ENCODE data around the gene ZNF296.

Gene ZNF296

GRCh38 chr19:45100201-45100600 is 23.9 kb upstream of the ZNF296 start:
- peak overlapping the region; percentile 93 for H3K27ac ChIP-seq
- POLR2A ChIA-PET (ENCODE audit: low non-redundant PET), result no interaction called here
- no peak for DNase-seq (ENCODE audit: low spot score)
- TF ChIP-seq CTCF (conservative IDR thresholded peaks at IDR 0.05; ENCODE audit: low read depth), result no peak
- CTCF ChIA-PET, result no interaction called here

GRCh38 chr19:45099467-45100191 is 23.4 kb upstream of the ZNF296 start:
- H3K27ac ChIP-seq, result peak overlapping the region; percentile 93
- ChIA-PET CTCF (interaction anchor here (0.5 kb wide), 1 partner anchor 40 kb away, joined by 3 read pairs; no protein-coding TSS in a partner anchor), POLR2A (ENCODE audit: low non-redundant PET) (no interaction called here)
- TF ChIP-seq CTCF (conservative IDR thresholded peaks at IDR 0.05; ENCODE audit: low read depth), result no peak
- DNase-seq (ENCODE audit: low spot score), result no peak

- CTCF ChIA-PET, result interaction anchor here (0.5 kb wide), 1 partner anchor 39 kb away, joined by 3 read pairs; no protein-coding TSS in a partner anchor
- POLR2A ChIA-PET (ENCODE audit: low non-redundant PET), result no interaction called here
- peak overlapping the region; percentile 93 for H3K27ac ChIP-seq
- no peak for TF ChIP-seq CTCF (conservative IDR thresholded peaks at IDR 0.05; ENCODE audit: low read depth)
- no peak for DNase-seq (ENCODE audit: low spot score)
Measured at GRCh38 chr19:45098521-45099466, 22.5 kb upstream of the ZNF296 start.

GRCh38 chr19:45097776-45098520 is 21.7 kb upstream of the ZNF296 start:
- peak; percentile 90 for DNase-seq (ENCODE audit: low spot score)
- ChIA-PET POLR2A (ENCODE audit: low non-redundant PET) (no interaction called here), CTCF (no interaction called here)
- TF ChIP-seq CTCF (conservative IDR thresholded peaks at IDR 0.05; ENCODE audit: low read depth), result no peak
- peak overlapping the region; percentile 93 for H3K27ac ChIP-seq

GRCh38 chr19:45097450-45097775 is 21.1 kb upstream of the ZNF296 start:
- DNase-seq (ENCODE audit: low spot score), result no peak
- ChIA-PET CTCF (no interaction called here), POLR2A (ENCODE audit: low non-redundant PET) (no interaction called here)
- TF ChIP-seq CTCF (conservative IDR thresholded peaks at IDR 0.05; ENCODE audit: low read depth), result no peak
- peak overlapping the region; percentile 93 for H3K27ac ChIP-seq

GRCh38 chr19:45096700-45097099 is 20.4 kb upstream of the ZNF296 start:
- no peak for DNase-seq (ENCODE audit: low spot score)
- H3K27ac ChIP-seq, result peak overlapping the region; percentile 93
- ChIA-PET CTCF (interaction anchor here (0.6 kb wide), 1 partner anchor 47 kb away, joined by 5 read pairs; no protein-coding TSS in a partner anchor), POLR2A (ENCODE audit: low non-redundant PET) (no interaction called here)
- TF ChIP-seq CTCF (conservative IDR thresholded peaks at IDR 0.05; ENCODE audit: low read depth), result no peak
